Neural crest cell (in vitro differentiated cells): ENCODE measurements around the gene OSBP. TPM values are rescaled to one million over a fixed set of nuclear protein-coding genes. Genes with fewer than 3 reads are reported as not detected.

Experiments used
- DNase-seq: peaks from one replicate; pipeline ENCODE4 v3.0.0; 2021; ENCODE audit warnings: low read depth, mixed read lengths, low spot score
- H3K27ac Mint-ChIP-seq: one replicate; pipeline ENCODE4 v1.8.0; 2021; ENCODE audit warnings: mild to moderate bottlenecking, mixed read lengths; ENCODE audit not compliant: unreplicated experiment
- H3K27me3 Mint-ChIP-seq: 2 replicates; pipeline ENCODE4 v1.8.0; 2021; ENCODE audit warnings: low read depth, mild to moderate bottlenecking, mixed read lengths
- H3K36me3 Mint-ChIP-seq: 2 replicates; pipeline ENCODE4 v1.8.0; 2021; ENCODE audit warnings: low read depth, mild to moderate bottlenecking, mixed read lengths
- H3K4me1 Mint-ChIP-seq: 2 replicates; pipeline ENCODE4 v1.8.0; 2021; ENCODE audit warnings: mixed read lengths
- H3K4me3 Mint-ChIP-seq: one replicate; pipeline ENCODE4 v1.8.0; 2021; ENCODE audit warnings: mild to moderate bottlenecking, mixed read lengths
- H3K9me3 Mint-ChIP-seq: 2 replicates; pipeline ENCODE4 v1.8.0; 2021; ENCODE audit warnings: mixed read lengths
- long read RNA-seq: library from polyadenylated mRNA; unstranded; transcript quantifications from one replicate; pipeline ENCODE4 v2.0.0, GENCODE V29; 2020
- total RNA-seq: library from RNA; stranded (reverse); gene quantifications from 2 replicates; pipeline ENCODE4 v1.2.1, GENCODE V29; 2021
- TF ChIP-seq, protein P1 (sequence below): fragments of 200-600 bp; sonication (generic); conservative IDR thresholded peaks from 2 replicates; pipeline ENCODE4 v1.5.0; 2021; ENCODE audit warnings: antibody characterized with exemption, mild to moderate bottlenecking

Gene OSBP, protein sequence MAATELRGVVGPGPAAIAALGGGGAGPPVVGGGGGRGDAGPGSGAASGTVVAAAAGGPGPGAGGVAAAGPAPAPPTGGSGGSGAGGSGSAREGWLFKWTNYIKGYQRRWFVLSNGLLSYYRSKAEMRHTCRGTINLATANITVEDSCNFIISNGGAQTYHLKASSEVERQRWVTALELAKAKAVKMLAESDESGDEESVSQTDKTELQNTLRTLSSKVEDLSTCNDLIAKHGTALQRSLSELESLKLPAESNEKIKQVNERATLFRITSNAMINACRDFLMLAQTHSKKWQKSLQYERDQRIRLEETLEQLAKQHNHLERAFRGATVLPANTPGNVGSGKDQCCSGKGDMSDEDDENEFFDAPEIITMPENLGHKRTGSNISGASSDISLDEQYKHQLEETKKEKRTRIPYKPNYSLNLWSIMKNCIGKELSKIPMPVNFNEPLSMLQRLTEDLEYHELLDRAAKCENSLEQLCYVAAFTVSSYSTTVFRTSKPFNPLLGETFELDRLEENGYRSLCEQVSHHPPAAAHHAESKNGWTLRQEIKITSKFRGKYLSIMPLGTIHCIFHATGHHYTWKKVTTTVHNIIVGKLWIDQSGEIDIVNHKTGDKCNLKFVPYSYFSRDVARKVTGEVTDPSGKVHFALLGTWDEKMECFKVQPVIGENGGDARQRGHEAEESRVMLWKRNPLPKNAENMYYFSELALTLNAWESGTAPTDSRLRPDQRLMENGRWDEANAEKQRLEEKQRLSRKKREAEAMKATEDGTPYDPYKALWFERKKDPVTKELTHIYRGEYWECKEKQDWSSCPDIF
- total RNA-seq: 30.0 and 30.5 TPM in 2 replicates
- long read RNA-seq, full-length matches to known transcripts: 1 of 8 reads
- long read RNA-seq, partial matches to known transcripts: 6 of 8 reads
- long read RNA-seq, other reads (novel, unspliced or antisense): 1 of 8 reads

DNA sequence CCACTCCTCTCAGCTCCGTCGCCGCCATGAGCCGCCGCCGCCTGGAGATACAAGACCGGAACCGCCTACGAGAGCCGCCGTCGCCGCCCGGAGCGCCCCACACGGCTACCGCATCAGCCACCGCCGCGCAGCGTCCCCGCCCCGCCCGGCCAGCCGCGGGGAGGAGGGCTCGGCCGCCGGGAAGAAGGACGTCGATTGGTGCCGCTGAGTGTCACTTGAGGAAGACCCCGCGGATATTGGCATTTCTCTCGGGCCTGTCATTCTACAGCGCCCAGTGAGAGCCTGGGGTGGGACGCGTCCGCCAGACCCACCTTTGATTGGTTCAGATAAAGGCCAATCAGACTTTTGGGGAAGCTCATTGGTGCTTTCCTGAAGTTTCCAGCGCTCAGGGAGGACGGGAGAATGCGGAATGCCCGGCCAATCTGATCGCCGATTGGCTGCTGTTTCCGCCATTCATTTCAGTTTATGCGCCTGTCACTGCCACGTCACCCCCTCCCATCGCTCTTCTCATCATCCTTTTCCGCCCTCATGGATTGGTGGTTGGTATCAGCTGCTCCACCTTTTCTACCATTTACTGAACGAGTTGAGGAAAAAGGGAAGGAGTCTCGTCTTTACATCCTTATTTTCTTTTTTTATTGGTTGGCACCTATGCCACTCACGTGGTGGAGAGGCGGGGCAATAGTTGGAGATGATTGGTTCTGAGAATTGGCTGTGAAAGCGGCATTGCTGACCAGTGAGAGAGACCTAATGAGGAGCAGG lies at the start of gene OSBP:
Gene OSBP (minus strand): TSS at position 138 of the 759 bp plus-strand sequence. CDS start 110 bp downstream, at position 28.
- Mint-ChIP-seq H3K27ac (peak within 1 kb of the TSS; percentile 81), H3K4me1 (peaks cover 33% of the 10 kb centered on the region), H3K27me3 (no peaks in the 10 kb centered on the region), H3K9me3 (no peaks in the 10 kb centered on the region), H3K4me3 (peak within 1 kb of the TSS; percentile 93), H3K36me3 (no peaks in the 10 kb centered on the region)
- peak; percentile 90 for DNase-seq
- TF ChIP-seq, protein P1, sequence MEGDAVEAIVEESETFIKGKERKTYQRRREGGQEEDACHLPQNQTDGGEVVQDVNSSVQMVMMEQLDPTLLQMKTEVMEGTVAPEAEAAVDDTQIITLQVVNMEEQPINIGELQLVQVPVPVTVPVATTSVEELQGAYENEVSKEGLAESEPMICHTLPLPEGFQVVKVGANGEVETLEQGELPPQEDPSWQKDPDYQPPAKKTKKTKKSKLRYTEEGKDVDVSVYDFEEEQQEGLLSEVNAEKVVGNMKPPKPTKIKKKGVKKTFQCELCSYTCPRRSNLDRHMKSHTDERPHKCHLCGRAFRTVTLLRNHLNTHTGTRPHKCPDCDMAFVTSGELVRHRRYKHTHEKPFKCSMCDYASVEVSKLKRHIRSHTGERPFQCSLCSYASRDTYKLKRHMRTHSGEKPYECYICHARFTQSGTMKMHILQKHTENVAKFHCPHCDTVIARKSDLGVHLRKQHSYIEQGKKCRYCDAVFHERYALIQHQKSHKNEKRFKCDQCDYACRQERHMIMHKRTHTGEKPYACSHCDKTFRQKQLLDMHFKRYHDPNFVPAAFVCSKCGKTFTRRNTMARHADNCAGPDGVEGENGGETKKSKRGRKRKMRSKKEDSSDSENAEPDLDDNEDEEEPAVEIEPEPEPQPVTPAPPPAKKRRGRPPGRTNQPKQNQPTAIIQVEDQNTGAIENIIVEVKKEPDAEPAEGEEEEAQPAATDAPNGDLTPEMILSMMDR: no peak

DNA sequence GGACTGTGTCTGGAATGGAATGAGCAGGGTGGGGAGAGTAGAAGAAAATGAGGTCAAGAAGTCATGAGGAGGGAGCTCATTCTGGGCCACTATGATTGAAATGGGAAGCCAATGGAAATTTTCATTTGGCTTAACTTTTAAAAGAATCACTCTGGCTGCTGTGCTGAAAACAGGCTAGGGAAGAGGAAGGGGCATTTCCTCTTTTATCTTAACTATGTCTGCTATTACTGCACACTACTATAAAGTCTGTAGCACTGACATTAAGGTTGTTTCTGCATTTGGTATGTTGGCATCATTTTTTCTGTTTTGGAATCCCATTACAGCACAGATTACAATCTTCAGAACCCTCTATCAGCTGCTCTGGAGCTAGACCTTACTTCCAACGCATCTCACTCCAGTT lies 45.0 kb upstream of the OSBP start:
- Mint-ChIP-seq H3K9me3 (no peaks in the 10 kb centered on the region), H3K4me3 (no peak overlapping the region), H3K27ac (peak overlapping the region; percentile 9), H3K36me3 (peaks cover 6% of the 10 kb centered on the region), H3K27me3 (no peaks in the 10 kb centered on the region), H3K4me1 (no peaks in the 10 kb centered on the region)
- TF ChIP-seq, protein P1: no peak
- no peak for DNase-seq

DNA sequence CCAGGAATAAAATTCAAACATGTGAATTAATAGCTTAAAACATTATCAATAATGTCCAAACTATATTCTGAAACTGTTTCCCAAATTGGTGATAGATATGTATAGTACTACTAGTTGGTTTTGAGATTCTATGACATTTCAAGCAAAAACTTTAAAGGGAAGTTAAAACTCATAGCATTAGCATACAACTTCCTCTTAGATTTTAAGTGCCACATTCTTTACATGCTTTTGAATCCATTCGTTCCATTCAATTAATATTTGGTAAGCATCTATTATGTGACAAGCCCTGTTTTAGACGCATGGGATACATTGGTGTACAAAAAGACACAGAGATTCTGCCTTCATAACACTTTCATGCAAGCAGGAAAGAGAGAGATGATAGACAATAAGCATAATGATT lies 44.4 kb upstream of the OSBP start:
- Mint-ChIP-seq H3K9me3 (no peaks in the 10 kb centered on the region), H3K4me3 (no peak overlapping the region), H3K36me3 (peaks cover 6% of the 10 kb centered on the region), H3K4me1 (no peaks in the 10 kb centered on the region), H3K27ac (no peak overlapping the region), H3K27me3 (no peaks in the 10 kb centered on the region)
- no peak for DNase-seq
- TF ChIP-seq, protein P1: no peak

DNA sequence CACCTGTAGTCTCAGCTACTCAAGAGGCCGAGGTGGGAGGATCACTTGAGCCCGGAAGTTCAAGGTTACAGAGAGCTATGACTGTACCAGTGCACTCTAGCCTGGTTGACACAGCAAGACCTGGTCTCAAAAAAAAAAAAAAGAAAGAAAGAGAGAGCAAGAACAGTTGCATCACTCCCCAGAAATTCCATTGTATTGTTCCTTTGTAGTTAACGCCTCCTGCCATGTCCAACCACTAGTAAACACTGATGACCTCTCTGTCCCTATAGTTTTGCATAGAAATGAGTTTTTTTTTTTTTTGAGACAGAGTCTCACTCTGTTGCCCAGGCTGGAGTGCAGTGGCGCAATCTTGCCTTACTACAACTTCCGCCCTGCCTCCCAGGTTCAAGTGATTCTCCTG lies 42.5 kb upstream of the OSBP start:
- no peak overlapping the region for H3K4me3 Mint-ChIP-seq
- H3K4me1 Mint-ChIP-seq: no peaks in the 10 kb centered on the region
- H3K27ac Mint-ChIP-seq: no peak overlapping the region
- no peaks in the 10 kb centered on the region for H3K9me3 Mint-ChIP-seq
- H3K36me3 Mint-ChIP-seq: peaks cover 8% of the 10 kb centered on the region
- DNase-seq: no peak
- H3K27me3 Mint-ChIP-seq: no peaks in the 10 kb centered on the region
- TF ChIP-seq, protein P1: no peak

DNA sequence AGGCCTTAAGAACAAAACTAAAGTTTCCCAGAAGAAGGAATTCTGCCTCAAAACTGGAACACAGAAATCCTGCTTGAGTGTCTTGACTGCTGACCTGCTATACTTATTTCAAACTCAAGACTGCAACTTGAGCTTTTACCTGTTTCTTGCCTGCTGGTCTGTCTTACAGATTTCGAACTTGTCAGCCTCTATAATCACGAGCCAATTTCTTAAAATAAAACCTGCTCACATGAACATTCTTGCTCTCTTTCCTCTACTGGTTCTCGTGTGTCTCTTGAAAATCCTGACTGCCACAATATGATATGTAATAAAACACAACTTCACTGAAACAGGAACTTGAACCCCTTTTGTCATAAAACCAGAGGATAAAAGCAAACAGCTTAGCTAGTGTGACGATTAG lies 39.3 kb upstream of the OSBP start:
- Mint-ChIP-seq H3K36me3 (peaks cover 23% of the 10 kb centered on the region), H3K9me3 (no peaks in the 10 kb centered on the region), H3K4me3 (no peak overlapping the region), H3K27me3 (no peaks in the 10 kb centered on the region), H3K4me1 (no peaks in the 10 kb centered on the region), H3K27ac (no peak overlapping the region)
- TF ChIP-seq, protein P1: no peak
- DNase-seq: no peak
